ENCODE data around the gene NUFIP2. TPM values are rescaled to one million over a fixed set of nuclear protein-coding genes. Genes with fewer than 3 reads are reported as not detected.

NUFIP2 gene
- total RNA-seq, 1 donor from 2014 or later, result 38.4 TPM

- intact Hi-C loops (cut with DNase I), result no loop called here
- no peak for DNase-seq
- no peak for ATAC-seq (ENCODE audit: poor library complexity)
Observed at GRCh38 chr17:29214215-29215146, 79.5 kb downstream of the NUFIP2 start.

GRCh38 chr17:29212681-29213121 is 81.2 kb downstream of the NUFIP2 start:
- DNase-seq, result no peak
- intact Hi-C loops (cut with DNase I), result no loop called here
- ATAC-seq (ENCODE audit: poor library complexity), result no peak

GRCh38 chr17:29212094-29212631 is 81.8 kb downstream of the NUFIP2 start:
- DNase-seq (no peak), ATAC-seq (ENCODE audit: poor library complexity) (no peak)
- intact Hi-C loops (cut with DNase I), result no loop called here

GRCh38 chr17:29210879-29211278 is 83.1 kb downstream of the NUFIP2 start:
- DNase-seq (no peak), ATAC-seq (ENCODE audit: poor library complexity) (no peak)
- intact Hi-C loops (cut with DNase I), result no loop called here

- DNase-seq (no peak), ATAC-seq (ENCODE audit: poor library complexity) (no peak)
- intact Hi-C loops (cut with DNase I), result no loop called here
Observed at GRCh38 chr17:29209073-29209472, 84.9 kb downstream of the NUFIP2 start.

GRCh38 chr17:29207975-29208374 is 86.0 kb downstream of the NUFIP2 start:
- no peak for DNase-seq
- intact Hi-C loops (cut with DNase I), result no loop called here
- no peak for ATAC-seq (ENCODE audit: poor library complexity)

Other genes with a start within 250 kb of the NUFIP2 start
- gene MYO18A, start 113.8 kb downstream of the NUFIP2 start, total RNA-seq, result 393 TPM
- not detected for gene CRYBA1, start 47.3 kb downstream of the NUFIP2 start, total RNA-seq
- 48.6 TPM for gene TAOK1, start 96.2 kb upstream of the NUFIP2 start, total RNA-seq

Data from Right ventricle myocardium superior (tissue), 1 donor.